ENCODE measurements around the gene GRIK3.

- TF ChIP-seq, protein P1, sequence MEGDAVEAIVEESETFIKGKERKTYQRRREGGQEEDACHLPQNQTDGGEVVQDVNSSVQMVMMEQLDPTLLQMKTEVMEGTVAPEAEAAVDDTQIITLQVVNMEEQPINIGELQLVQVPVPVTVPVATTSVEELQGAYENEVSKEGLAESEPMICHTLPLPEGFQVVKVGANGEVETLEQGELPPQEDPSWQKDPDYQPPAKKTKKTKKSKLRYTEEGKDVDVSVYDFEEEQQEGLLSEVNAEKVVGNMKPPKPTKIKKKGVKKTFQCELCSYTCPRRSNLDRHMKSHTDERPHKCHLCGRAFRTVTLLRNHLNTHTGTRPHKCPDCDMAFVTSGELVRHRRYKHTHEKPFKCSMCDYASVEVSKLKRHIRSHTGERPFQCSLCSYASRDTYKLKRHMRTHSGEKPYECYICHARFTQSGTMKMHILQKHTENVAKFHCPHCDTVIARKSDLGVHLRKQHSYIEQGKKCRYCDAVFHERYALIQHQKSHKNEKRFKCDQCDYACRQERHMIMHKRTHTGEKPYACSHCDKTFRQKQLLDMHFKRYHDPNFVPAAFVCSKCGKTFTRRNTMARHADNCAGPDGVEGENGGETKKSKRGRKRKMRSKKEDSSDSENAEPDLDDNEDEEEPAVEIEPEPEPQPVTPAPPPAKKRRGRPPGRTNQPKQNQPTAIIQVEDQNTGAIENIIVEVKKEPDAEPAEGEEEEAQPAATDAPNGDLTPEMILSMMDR (IDR thresholded peaks at IDR 0.05) = no peak
- TF ChIP-seq ELK1 (IDR thresholded peaks at IDR 0.05; ENCODE audit: low read depth, low read length) = no peak
- TF ChIP-seq CEBPB (IDR thresholded peaks at IDR 0.05) = no peak
- no peak for TF ChIP-seq EP300 (IDR thresholded peaks at IDR 0.05)
- TF ChIP-seq MYC (IDR thresholded peaks at IDR 0.05; ENCODE audit: borderline replicate concordance, low read length) = no peak
- TF ChIP-seq POLR2A (IDR thresholded peaks at IDR 0.05; ENCODE audit: low read length) = no peak
- TF ChIP-seq MAX (IDR thresholded peaks at IDR 0.05) = no peak
- TF ChIP-seq CHD4 (IDR thresholded peaks at IDR 0.05; ENCODE audit: borderline replicate concordance) = no peak
- no peak for TF ChIP-seq NFE2L2 (conservative IDR thresholded peaks at IDR 0.05; ENCODE audit: low read length)
Measured at GRCh38 chr1:36789535-36789934, 244.8 kb downstream of the GRIK3 start.
